HG03159 (cell line): ENCODE measurements around the gene RGS14.
"Not testable (repeated sequence)": the region's sequence is repeated elsewhere in the genome, so short reads cannot be mapped to it uniquely, and the experiment has no call there.

Experiments
- ATAC-seq: cut with Tn5 transposase; IDR thresholded peaks from one replicate; pipeline ENCODE4 v1.9.1; 2021; ENCODE audit warnings: mild to moderate bottlenecking, moderate library complexity; ENCODE audit not compliant: unreplicated experiment

The RGS14 gene

GRCh38 chr5:177344891-177345290, 12.8 kb upstream of the RGS14 start:
- ATAC-seq = no peak

- no peak for ATAC-seq
Observed at GRCh38 chr5:177346820-177347219, 10.9 kb upstream of the RGS14 start.

- no peak for ATAC-seq
Observed at GRCh38 chr5:177347699-177348098, 10.0 kb upstream of the RGS14 start.

GRCh38 chr5:177349362-177349647, 8.4 kb upstream of the RGS14 start:
- no peak for ATAC-seq

DNA sequence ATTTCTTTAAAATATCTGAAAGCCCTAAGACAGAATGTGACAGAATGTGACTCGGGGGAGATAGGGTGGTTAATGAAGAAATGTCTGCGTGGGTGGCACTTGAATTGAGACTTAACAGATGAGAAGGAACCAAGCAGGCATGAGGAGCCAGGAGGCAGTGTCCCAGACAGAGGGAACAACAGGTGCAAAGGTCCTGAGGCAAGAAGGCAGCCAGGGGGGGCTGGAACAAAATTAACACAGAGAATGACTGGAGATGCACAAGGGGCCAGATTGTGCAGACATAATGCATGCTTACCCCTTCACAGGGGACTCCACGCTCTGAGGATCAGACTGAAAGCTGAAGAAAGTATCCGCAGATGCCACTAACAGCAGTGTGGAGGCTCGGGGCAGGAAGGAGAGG, 8.0 kb upstream of the RGS14 start:
- no peak for ATAC-seq

- no peak for ATAC-seq
Observed at GRCh38 chr5:177350776-177351391, 6.8 kb upstream of the RGS14 start.

DNA sequence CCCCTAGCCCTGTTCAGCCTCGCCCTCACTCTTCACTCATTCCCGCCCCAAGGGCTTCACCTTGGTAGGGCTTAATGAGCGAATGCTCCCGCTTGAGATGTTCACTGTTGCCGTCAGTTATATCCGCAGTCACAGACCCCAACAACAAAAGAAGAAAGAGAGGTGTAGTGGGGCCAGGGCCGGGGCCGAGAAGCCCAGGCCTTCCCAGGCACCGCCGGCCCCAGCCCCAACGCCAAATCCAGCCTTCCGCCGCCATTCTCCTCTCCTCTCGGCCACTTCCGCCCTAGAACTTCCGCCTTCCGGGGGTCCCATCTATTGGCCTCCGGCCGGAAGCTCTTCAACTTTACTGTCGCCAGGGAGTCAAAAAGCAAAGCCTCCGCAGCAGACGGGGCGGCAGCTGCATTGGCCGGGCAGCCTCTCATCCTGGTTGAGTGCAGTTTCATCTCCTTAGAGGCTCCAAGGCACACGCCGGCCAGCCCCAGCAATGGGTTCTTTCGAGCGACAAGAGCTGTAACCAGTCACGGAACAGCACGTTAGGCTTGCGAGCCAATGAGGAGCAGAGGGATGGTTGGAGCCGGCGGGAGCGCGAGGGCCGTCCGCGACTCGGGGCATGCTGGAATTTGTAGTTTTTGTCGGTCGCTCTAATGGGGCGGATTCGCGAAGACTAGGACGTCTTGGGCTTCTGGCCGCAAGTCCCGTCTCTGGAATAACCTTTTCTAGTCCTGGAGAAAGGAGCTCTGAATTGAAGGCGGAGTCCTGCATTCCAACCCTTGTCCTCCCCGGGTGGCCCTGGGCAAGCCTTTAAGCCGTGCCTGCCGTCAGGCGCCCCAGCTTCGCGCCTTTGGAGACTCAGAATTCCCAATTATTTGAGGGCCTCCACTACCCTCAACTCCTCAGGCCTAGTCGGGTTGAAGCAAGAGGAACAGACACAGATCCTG, 6.1 kb upstream of the RGS14 start, which contains the start of gene LMAN2:
TSS of gene LMAN2 (minus strand) at position 277 of the 938 bp plus-strand sequence. CDS start at position 256, 21 bp downstream.
- ATAC-seq = peak; percentile 90

DNA sequence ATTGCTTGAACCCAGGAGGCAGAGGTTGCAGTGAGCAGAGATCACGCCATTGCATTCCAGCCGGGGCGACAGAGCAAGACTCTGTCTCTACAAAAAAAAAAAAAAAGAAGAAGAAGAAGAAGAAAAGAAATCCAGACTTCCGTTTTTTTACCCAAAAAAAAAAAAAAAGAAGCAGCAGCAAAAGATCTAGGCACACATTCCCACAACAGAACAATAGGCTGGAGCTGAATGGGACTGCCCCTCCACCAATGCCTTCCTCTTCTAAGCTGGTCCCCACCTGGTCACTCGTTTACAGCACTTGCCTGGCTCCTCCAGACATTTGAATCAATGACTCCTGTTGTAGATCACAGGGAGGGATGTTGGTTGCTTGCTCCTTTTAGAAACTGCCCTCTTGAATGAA, 4.6 kb upstream of the RGS14 start:
- ATAC-seq = no peak

DNA sequence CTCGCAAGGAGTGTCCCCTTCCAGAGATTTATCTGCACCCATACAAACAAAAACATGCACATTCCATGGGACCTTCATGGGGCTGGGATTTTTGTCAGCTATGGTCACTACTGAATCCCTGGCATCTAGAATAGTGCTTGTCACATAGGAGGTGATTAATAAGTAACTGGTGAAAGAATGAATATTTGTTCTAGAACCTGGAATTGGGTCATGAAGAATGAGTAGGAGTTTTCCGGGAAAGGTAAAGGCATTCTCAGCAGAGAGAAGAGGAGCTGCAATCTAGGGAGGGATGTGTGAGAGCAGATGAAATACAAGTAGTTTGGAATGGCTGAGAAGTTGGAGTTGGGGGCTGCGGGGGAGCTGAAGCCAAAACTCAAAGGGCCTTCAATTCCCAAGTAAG, 3.5 kb upstream of the RGS14 start:
- no peak for ATAC-seq

DNA sequence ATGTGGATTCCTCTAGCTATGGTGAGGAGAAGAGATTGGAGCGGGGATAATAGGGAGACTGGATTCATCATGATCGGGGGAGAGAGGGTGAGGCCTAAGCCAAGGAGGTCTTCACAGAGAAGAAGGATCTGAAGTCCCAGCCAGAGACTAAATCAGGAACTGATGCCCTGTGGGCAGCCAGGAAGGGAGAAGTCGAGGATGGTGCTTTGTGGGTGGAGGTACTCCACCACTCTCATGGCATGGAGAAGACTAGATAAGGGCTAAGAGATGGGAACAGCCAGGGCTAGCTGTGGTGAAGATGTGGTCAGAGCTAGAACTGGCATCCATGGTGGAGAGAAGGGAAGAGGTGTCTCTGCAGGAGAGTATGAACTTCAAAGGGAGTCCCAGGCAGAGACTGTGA, 3.0 kb upstream of the RGS14 start:
- ATAC-seq = no peak

DNA sequence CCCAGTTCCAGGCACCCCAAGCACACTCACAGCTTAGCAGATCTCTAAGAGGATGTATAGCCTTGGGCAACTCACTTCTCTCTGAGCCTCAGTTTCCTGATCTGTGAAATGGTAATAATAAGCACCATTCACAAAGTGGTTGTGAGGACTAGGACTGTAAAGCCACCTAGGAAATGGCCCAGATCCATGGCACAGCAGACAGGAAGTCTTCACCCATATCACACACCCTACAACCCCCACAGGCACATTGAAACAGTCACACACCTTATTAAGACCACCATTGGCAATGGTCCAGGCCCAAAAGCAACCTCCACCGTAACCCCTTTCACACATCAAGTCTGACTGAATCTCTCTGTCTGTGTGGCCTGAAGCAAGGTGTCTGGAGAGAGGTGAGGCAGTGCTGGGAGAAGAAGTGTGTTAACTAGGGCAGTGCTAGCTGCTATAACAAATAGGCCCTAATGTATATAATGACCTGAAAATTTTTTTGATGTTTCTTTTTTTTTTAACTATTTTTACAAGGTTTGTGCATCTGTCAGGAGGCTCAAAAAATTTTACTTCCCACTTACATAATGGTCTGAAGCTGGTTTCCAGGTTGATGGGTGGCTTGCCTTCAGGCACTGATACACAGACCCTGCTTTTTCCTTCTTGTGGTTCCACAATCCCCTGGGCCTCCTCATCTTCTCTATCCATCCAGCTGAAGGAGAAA, 2.4 kb upstream of the RGS14 start:
- ATAC-seq = no peak

DNA sequence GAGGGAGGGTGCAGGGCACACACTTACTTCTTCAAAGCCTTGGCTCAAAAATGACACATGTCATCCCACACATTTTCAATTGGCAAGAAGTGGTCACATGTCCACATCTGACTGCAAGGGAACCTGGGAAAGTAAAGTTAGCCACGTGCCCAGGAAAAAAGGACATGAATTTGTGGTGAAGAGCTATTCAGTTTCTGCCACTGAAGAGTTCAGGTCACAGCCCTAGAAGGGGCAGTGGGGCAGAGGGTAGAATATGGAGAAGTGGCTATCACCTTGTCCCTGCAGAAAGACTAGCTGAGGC, 1.9 kb upstream of the RGS14 start:
- no peak for ATAC-seq

GRCh38 chr5:177356746-177357145, 978 bp upstream of the RGS14 start:
- ATAC-seq = no peak

- no peak for ATAC-seq
Observed at GRCh38 chr5:177357146-177357458, 622 bp upstream of the RGS14 start.

- ATAC-seq = peak; percentile 4
Observed at GRCh38 chr5:177358370-177358819, 671 bp downstream of the RGS14 start.

- ATAC-seq = no peak
Observed at GRCh38 chr5:177359451-177359851, 1.7 kb downstream of the RGS14 start.

GRCh38 chr5:177359860-177360259, 2.1 kb downstream of the RGS14 start:
- ATAC-seq = no peak

GRCh38 chr5:177360740-177361139, 3.0 kb downstream of the RGS14 start:
- ATAC-seq = not testable (repeated sequence)

DNA sequence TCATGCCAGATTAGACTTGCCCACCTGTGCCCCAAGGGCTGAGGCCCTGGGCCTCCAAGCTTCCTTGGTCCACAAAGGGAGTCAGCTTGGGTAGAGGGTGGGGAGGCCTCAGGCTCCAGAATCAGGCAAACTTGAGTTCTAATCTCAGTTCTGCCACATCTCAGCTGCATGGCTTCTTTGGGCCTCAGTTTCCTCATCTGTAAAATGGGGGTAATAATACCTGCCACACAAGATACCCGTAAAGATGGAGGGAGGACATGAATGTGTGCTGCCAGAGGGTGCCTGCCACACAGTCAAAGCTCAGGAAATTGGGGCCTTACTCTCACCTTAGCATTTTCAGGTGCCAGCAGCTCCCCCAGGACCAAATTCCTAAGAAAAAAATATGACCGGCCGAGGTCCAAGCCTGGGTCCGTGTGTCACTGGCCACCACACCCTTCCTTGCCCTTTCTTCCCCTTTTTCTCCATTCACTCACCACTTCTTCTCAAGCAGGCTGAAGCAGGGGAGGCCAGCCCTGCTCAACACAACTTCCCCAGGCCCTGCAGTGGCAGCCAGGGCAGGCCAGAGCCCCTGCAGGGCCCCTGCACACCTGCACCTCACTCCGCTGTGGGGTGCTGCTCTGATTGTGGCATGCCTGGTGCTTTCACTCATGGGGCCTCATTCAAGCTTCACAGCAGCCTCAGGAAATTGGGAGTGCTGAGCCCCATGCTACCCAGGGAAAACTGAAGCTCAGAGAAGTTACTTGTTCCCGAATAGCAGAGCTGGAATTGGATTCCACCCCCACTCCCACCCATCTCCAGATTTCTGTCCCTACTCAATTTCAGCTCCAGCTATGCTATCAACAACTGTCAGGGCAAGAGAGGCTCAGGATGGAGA, 3.9 kb downstream of the RGS14 start:
- ATAC-seq = no peak

GRCh38 chr5:177362292-177362609, 4.5 kb downstream of the RGS14 start:
- ATAC-seq = no peak
